Measurements from ENCODE around the gene NRARP.

GRCh38 chr9:137307255-137308056 lies 5.4 kb upstream of the NRARP start:
- no peak for TF ChIP-seq POLR2AphosphoS2 (IDR thresholded peaks at IDR 0.05; ENCODE audit: low read depth, low read length)
- no peak for TF ChIP-seq NFIC (IDR thresholded peaks at IDR 0.05; ENCODE audit: low read depth, low read length)
- TF ChIP-seq NR2C2 (IDR thresholded peaks at IDR 0.05; ENCODE audit: borderline replicate concordance, control insufficient read depth, insufficient read length, low read depth): no peak
- TF ChIP-seq USF2 (IDR thresholded peaks at IDR 0.05; ENCODE audit: borderline replicate concordance, low read depth, low read length): no peak
- no peak for TF ChIP-seq IRF3 (IDR thresholded peaks at IDR 0.05)
- TF ChIP-seq ZNF687 (IDR thresholded peaks at IDR 0.05): no peak
- no peak for TF ChIP-seq RAD51 (IDR thresholded peaks at IDR 0.05)

Measured in GM12878 (cell line).